ENCODE data around the gene ZNF804B. TPM values are rescaled to one million over a fixed set of nuclear protein-coding genes. Genes with fewer than 3 reads are reported as not detected.

Gene ZNF804B
- total RNA-seq, 1 donor from 2014 or later = not detected

GRCh38 chr7:89247207-89247606 lies 487.7 kb downstream of the ZNF804B start:
- Mint-ChIP-seq H3K27me3 (ENCODE audit: unreplicated experiment) (no peaks in the 10 kb centered on the region), H3K27ac (ENCODE audit: unreplicated experiment) (no peak overlapping the region), H3K36me3 (ENCODE audit: low read depth, unreplicated experiment) (no peaks in the 10 kb centered on the region), H3K4me1 (ENCODE audit: unreplicated experiment) (no peaks in the 10 kb centered on the region), H3K4me3 (ENCODE audit: unreplicated experiment) (no peak overlapping the region), H3K9me3 (ENCODE audit: unreplicated experiment) (no peaks in the 10 kb centered on the region)
- DNase-seq (ENCODE audit: low spot score) = no peak
- TF ChIP-seq, protein P1, sequence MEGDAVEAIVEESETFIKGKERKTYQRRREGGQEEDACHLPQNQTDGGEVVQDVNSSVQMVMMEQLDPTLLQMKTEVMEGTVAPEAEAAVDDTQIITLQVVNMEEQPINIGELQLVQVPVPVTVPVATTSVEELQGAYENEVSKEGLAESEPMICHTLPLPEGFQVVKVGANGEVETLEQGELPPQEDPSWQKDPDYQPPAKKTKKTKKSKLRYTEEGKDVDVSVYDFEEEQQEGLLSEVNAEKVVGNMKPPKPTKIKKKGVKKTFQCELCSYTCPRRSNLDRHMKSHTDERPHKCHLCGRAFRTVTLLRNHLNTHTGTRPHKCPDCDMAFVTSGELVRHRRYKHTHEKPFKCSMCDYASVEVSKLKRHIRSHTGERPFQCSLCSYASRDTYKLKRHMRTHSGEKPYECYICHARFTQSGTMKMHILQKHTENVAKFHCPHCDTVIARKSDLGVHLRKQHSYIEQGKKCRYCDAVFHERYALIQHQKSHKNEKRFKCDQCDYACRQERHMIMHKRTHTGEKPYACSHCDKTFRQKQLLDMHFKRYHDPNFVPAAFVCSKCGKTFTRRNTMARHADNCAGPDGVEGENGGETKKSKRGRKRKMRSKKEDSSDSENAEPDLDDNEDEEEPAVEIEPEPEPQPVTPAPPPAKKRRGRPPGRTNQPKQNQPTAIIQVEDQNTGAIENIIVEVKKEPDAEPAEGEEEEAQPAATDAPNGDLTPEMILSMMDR (IDR thresholded peaks at IDR 0.05; ENCODE audit: unreplicated experiment) = no peak

- H3K27me3 Mint-ChIP-seq (ENCODE audit: unreplicated experiment) = no peaks in the 10 kb centered on the region
- H3K9me3 Mint-ChIP-seq (ENCODE audit: unreplicated experiment) = no peaks in the 10 kb centered on the region
- H3K4me1 Mint-ChIP-seq (ENCODE audit: unreplicated experiment) = peaks cover 5% of the 10 kb centered on the region
- no peak for DNase-seq (ENCODE audit: low spot score)
- no peaks in the 10 kb centered on the region for H3K36me3 Mint-ChIP-seq (ENCODE audit: low read depth, unreplicated experiment)
- no peak overlapping the region for H3K4me3 Mint-ChIP-seq (ENCODE audit: unreplicated experiment)
- TF ChIP-seq, protein P1 (IDR thresholded peaks at IDR 0.05; ENCODE audit: unreplicated experiment) = no peak
- no peak overlapping the region for H3K27ac Mint-ChIP-seq (ENCODE audit: unreplicated experiment)
These were observed 499.6 kb downstream of the ZNF804B start for GRCh38 chr7:89259085-89259484.

DNA sequence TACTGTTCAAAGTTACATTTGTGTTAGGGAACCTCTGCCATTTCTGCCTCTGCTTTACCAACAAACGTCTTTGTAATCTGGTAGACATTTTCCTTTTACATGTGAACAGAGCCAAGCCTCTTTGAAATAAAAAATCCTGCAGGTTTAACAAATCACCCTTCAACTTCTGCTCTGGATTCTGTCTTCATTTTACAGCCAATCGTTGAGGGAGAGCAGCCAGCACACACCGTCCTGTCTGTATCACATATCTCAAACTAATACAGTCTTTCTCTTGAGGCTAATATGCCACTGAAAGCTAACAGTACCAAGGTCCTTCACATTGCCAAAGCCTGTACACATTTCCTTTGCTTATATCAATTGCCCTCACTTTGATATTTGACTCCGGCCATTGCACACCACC lies 504.6 kb downstream of the ZNF804B start:
- H3K27ac Mint-ChIP-seq (ENCODE audit: unreplicated experiment) = no peak overlapping the region
- TF ChIP-seq, protein P1 (IDR thresholded peaks at IDR 0.05; ENCODE audit: unreplicated experiment) = no peak
- DNase-seq (ENCODE audit: low spot score) = no peak
- H3K27me3 Mint-ChIP-seq (ENCODE audit: unreplicated experiment) = no peaks in the 10 kb centered on the region
- H3K4me1 Mint-ChIP-seq (ENCODE audit: unreplicated experiment) = no peaks in the 10 kb centered on the region
- no peaks in the 10 kb centered on the region for H3K36me3 Mint-ChIP-seq (ENCODE audit: low read depth, unreplicated experiment)
- H3K4me3 Mint-ChIP-seq (ENCODE audit: unreplicated experiment) = no peak overlapping the region
- no peaks in the 10 kb centered on the region for H3K9me3 Mint-ChIP-seq (ENCODE audit: unreplicated experiment)

DNA sequence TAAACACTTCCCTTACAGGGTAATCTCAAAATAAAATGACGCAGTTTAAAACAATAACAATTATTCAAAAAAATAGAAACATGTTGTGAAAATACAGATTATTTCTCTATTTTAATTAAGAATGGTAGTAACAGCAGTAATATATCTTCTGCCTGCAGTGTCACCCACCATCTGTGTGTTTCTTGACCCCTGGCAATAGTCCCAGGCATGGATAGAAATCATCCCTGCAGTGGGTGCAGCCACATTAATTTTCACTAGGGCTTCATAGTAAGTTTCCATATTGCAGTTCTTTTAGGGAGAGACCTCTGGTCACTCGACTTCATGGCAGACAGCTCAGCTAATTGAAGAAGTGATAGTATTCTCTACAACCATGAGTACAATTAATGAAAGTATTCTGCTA lies 506.1 kb downstream of the ZNF804B start:
- Mint-ChIP-seq H3K4me3 (ENCODE audit: unreplicated experiment) (no peak overlapping the region), H3K27me3 (ENCODE audit: unreplicated experiment) (no peaks in the 10 kb centered on the region), H3K36me3 (ENCODE audit: low read depth, unreplicated experiment) (no peaks in the 10 kb centered on the region), H3K27ac (ENCODE audit: unreplicated experiment) (no peak overlapping the region), H3K4me1 (ENCODE audit: unreplicated experiment) (no peaks in the 10 kb centered on the region), H3K9me3 (ENCODE audit: unreplicated experiment) (no peaks in the 10 kb centered on the region)
- TF ChIP-seq, protein P1 (IDR thresholded peaks at IDR 0.05; ENCODE audit: unreplicated experiment) = no peak
- no peak for DNase-seq (ENCODE audit: low spot score)

- H3K36me3 Mint-ChIP-seq (ENCODE audit: low read depth, unreplicated experiment) = no peaks in the 10 kb centered on the region
- TF ChIP-seq, protein P1 (IDR thresholded peaks at IDR 0.05; ENCODE audit: unreplicated experiment) = no peak
- DNase-seq (ENCODE audit: low spot score) = no peak
- H3K4me3 Mint-ChIP-seq (ENCODE audit: unreplicated experiment) = no peak overlapping the region
- H3K27ac Mint-ChIP-seq (ENCODE audit: unreplicated experiment) = no peak overlapping the region
- H3K27me3 Mint-ChIP-seq (ENCODE audit: unreplicated experiment) = no peaks in the 10 kb centered on the region
- H3K4me1 Mint-ChIP-seq (ENCODE audit: unreplicated experiment) = no peaks in the 10 kb centered on the region
- H3K9me3 Mint-ChIP-seq (ENCODE audit: unreplicated experiment) = no peaks in the 10 kb centered on the region
These were observed 523.8 kb downstream of the ZNF804B start for GRCh38 chr7:89283302-89283701.
